Measurements from ENCODE around the gene ENTREP3. TPM values are rescaled to one million over a fixed set of nuclear protein-coding genes. Genes with fewer than 3 reads are reported as not detected.
A peak's percentile ranks its signal among the peaks of the same experiment; 100 is the strongest.

Gene ENTREP3
- polyA plus RNA-seq, 1 donor (not counting 4 experiments of a cell fraction or from before 2014, with no cell fraction given) = 8.8 TPM

GRCh38 chr1:155263067-155263466, 7.8 kb upstream of the ENTREP3 start:
- FAIRE-seq = no peak
- peak overlapping the region; percentile 86 for H3K9ac ChIP-seq (ENCODE audit: control insufficient read depth, extremely low read depth, insufficient read depth, low read length)

GRCh38 chr1:155261852-155262673, 6.8 kb upstream of the ENTREP3 start, which contains the start of gene SCAMP3:
SCAMP3 (minus strand) TSS chr1:155262360; CDS start chr1:155262151, 209 bp downstream.
- TF ChIP-seq, protein P1, sequence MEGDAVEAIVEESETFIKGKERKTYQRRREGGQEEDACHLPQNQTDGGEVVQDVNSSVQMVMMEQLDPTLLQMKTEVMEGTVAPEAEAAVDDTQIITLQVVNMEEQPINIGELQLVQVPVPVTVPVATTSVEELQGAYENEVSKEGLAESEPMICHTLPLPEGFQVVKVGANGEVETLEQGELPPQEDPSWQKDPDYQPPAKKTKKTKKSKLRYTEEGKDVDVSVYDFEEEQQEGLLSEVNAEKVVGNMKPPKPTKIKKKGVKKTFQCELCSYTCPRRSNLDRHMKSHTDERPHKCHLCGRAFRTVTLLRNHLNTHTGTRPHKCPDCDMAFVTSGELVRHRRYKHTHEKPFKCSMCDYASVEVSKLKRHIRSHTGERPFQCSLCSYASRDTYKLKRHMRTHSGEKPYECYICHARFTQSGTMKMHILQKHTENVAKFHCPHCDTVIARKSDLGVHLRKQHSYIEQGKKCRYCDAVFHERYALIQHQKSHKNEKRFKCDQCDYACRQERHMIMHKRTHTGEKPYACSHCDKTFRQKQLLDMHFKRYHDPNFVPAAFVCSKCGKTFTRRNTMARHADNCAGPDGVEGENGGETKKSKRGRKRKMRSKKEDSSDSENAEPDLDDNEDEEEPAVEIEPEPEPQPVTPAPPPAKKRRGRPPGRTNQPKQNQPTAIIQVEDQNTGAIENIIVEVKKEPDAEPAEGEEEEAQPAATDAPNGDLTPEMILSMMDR (optimal IDR thresholded peaks at IDR 0.05 in 1 of 3, IDR thresholded peaks at IDR 0.05 in 1 of 3, conservative IDR thresholded peaks at IDR 0.05 in 1 of 3; ENCODE audit: extremely low read depth in 1 of 3, insufficient read depth in 2 of 3, low read length in 3 of 3) = peak in 1 of 3 experiments; percentile 0
- no peak for TF ChIP-seq EZH2 (IDR thresholded peaks at IDR 0.05; ENCODE audit: low read length)
- FAIRE-seq = no peak

More at GRCh38 chr1:155263067-155263466, 7.8 kb upstream of the ENTREP3 start:
- Histone ChIP-seq H3K79me2 (ENCODE audit: control insufficient read depth, insufficient read depth, low read length) (peaks cover 18% of the 10 kb centered on the region), H3K9me3 (ENCODE audit: control insufficient read depth, low read depth, low read length) (no peaks in the 10 kb centered on the region), H3K4me2 (ENCODE audit: control insufficient read depth, extremely low read depth, insufficient read depth, low read depth, low read length) (peak overlapping the region; percentile 98), H3K9me1 (ENCODE audit: control insufficient read depth, extremely low read depth, insufficient read depth, low read length) (no peaks in the 10 kb centered on the region), H4K20me1 (ENCODE audit: control insufficient read depth, extremely low read depth, insufficient read depth, low read length) (no peaks in the 10 kb centered on the region), H3K36me3 (ENCODE audit: control insufficient read depth in 2 of 2, extremely low read depth in 1 of 2, insufficient read depth in 2 of 2, low read length in 2 of 2) (peaks cover 36 to 50% of the 10 kb centered on the region in 2 experiments), H3K4me1 (ENCODE audit: control insufficient read depth, extremely low read depth, insufficient read depth, low read length) (peaks cover 14% of the 10 kb centered on the region), H3K27ac (ENCODE audit: control insufficient read depth, insufficient read depth, low read length) (peak overlapping the region; percentile 78), H3K4me3 (ENCODE audit: control insufficient read depth in 2 of 3, extremely low read depth in 1 of 3, insufficient read depth in 2 of 3, low read depth in 1 of 3, low read length in 3 of 3) (no peak overlapping the region), H3K27me3 (ENCODE audit: control insufficient read depth, extremely low read depth, insufficient read depth, low read length) (no peaks in the 10 kb centered on the region), H2AFZ (ENCODE audit: control insufficient read depth, low read length) (no peak overlapping the region)
- TF ChIP-seq, protein P1 (optimal IDR thresholded peaks at IDR 0.05 in 1 of 3, IDR thresholded peaks at IDR 0.05 in 1 of 3, conservative IDR thresholded peaks at IDR 0.05 in 1 of 3; ENCODE audit: extremely low read depth in 1 of 3, insufficient read depth in 2 of 3, low read length in 3 of 3) = no peak
- TF ChIP-seq EZH2 (IDR thresholded peaks at IDR 0.05; ENCODE audit: low read length) = no peak
- dilution Hi-C loops (cut with MboI; ENCODE audit: extremely low pct_ligation_motif_present, low sequenced_read_pairs) = no loop called here
- DNase-seq (ENCODE audit: low read depth, low spot score) = no peak

More at GRCh38 chr1:155261852-155262673, 6.8 kb upstream of the ENTREP3 start, which contains the start of gene SCAMP3:
- dilution Hi-C loops (cut with MboI; ENCODE audit: extremely low pct_ligation_motif_present, low sequenced_read_pairs) = no loop called here
- Histone ChIP-seq H3K9me1 (ENCODE audit: control insufficient read depth, extremely low read depth, insufficient read depth, low read length) (no peaks in the 10 kb centered on the region), H3K9ac (ENCODE audit: control insufficient read depth, extremely low read depth, insufficient read depth, low read length) (peak within 1 kb of the TSS; percentile 86), H3K4me1 (ENCODE audit: control insufficient read depth, extremely low read depth, insufficient read depth, low read length) (peaks cover 14% of the 10 kb centered on the region), H3K4me2 (ENCODE audit: control insufficient read depth, extremely low read depth, insufficient read depth, low read depth, low read length) (peak within 1 kb of the TSS; percentile 98), H3K4me3 (ENCODE audit: control insufficient read depth in 2 of 3, extremely low read depth in 1 of 3, insufficient read depth in 2 of 3, low read depth in 1 of 3, low read length in 3 of 3) (peak within 1 kb of the TSS; percentile 75 to 87 (median 85)), H3K27ac (ENCODE audit: control insufficient read depth, insufficient read depth, low read length) (peak within 1 kb of the TSS; percentile 78), H3K27me3 (ENCODE audit: control insufficient read depth, extremely low read depth, insufficient read depth, low read length) (no peaks in the 10 kb centered on the region), H2AFZ (ENCODE audit: control insufficient read depth, low read length) (peak within 1 kb of the TSS; percentile 77), H3K36me3 (ENCODE audit: control insufficient read depth in 2 of 2, extremely low read depth in 1 of 2, insufficient read depth in 2 of 2, low read length in 2 of 2) (peaks cover 31 to 42% of the 10 kb centered on the region in 2 experiments), H3K9me3 (ENCODE audit: control insufficient read depth, low read depth, low read length) (no peaks in the 10 kb centered on the region), H4K20me1 (ENCODE audit: control insufficient read depth, extremely low read depth, insufficient read depth, low read length) (no peaks in the 10 kb centered on the region), H3K79me2 (ENCODE audit: control insufficient read depth, insufficient read depth, low read length) (peaks cover 18% of the 10 kb centered on the region)
- peak; percentile 92 for DNase-seq (ENCODE audit: low read depth, low spot score)
